Natural killer cell (primary cell): ENCODE data around the gene RND1. TPM values are rescaled to one million over a fixed set of nuclear protein-coding genes. Genes with fewer than 3 reads are reported as not detected.

Experiments used
- ATAC-seq, 3 donors: fragments of 150-1000 bp in 2 of 3; fragments of 200-7000 bp in 1 of 3; cut with Tn5 transposase; 1 replicate in 1 of 3; 2 replicates in 2 of 3; pipeline ENCODE4 v1.10.0; 2021; ENCODE audit warnings: mild to moderate bottlenecking in 2 of 3, moderate library complexity in 2 of 3
- DNase-seq, 2 donors: peaks; one replicate each; pipeline versions ENCODE4 v3.0.0 to v3.0.0-alpha.2; 2013 to 2021; ENCODE audit warnings: mixed read lengths in 1 of 2
- H3K27ac ChIP-seq: one replicate; pipeline ENCODE4 v1.5.1; 2013; ENCODE audit warnings: mild to moderate bottlenecking, low read length
- H3K27me3 ChIP-seq: one replicate; pipeline ENCODE4 v1.6.1; 2013; ENCODE audit warnings: low read length; ENCODE audit not compliant: control insufficient read depth, insufficient read depth
- H3K36me3 ChIP-seq: one replicate; pipeline ENCODE4 v1.6.1; 2013; ENCODE audit warnings: low read length; ENCODE audit not compliant: control insufficient read depth, insufficient read depth
- H3K4me1 ChIP-seq: one replicate; pipeline ENCODE4 v1.6.1; 2013; ENCODE audit warnings: low read length; ENCODE audit not compliant: control insufficient read depth, insufficient read depth
- H3K4me3 ChIP-seq: one replicate; pipeline ENCODE4 v1.5.1; 2013; ENCODE audit warnings: low read length
- H3K9me3 ChIP-seq: one replicate; pipeline ENCODE4 v1.6.1; 2013; ENCODE audit warnings: low read length; ENCODE audit not compliant: control insufficient read depth, insufficient read depth
- H3K27ac Mint-ChIP-seq, 2 donors: one replicate each; pipeline ENCODE4 v1.8.0; 2022; ENCODE audit warnings: mild to moderate bottlenecking in 2 of 2, mixed read lengths in 2 of 2, moderate library complexity in 1 of 2
- H3K27me3 Mint-ChIP-seq, 2 donors: one replicate each; pipeline ENCODE4 v1.8.0; 2022; ENCODE audit warnings: low read depth in 2 of 2, mixed read lengths in 2 of 2
- H3K36me3 Mint-ChIP-seq: one replicate; pipeline ENCODE4 v1.8.0; 2022; ENCODE audit warnings: mixed read lengths
- H3K4me1 Mint-ChIP-seq, 2 donors: one replicate each; pipeline ENCODE4 v1.8.0; 2022; ENCODE audit warnings: mixed read lengths in 2 of 2
- H3K4me3 Mint-ChIP-seq: one replicate; pipeline ENCODE4 v1.8.0; 2022; ENCODE audit warnings: mild to moderate bottlenecking, moderate library complexity, mixed read lengths
- H3K9me3 Mint-ChIP-seq, 2 donors: one replicate each; pipeline ENCODE4 v1.8.0; 2022; ENCODE audit warnings: mixed read lengths in 2 of 2
- CTCF ChIP-seq: fragments of 200-600 bp; IDR thresholded peaks from one replicate; pipeline ENCODE4 v1.8.0; 2022; ENCODE audit warnings: antibody characterized with exemption
- WGBS: methylation state at CpG from one replicate; pipeline ENCODE4 v1.1.7; 2013; ENCODE audit warnings: missing lambda C conversion rate; ENCODE audit not compliant: insufficient coverage; 5-methylcytosine and 5-hydroxymethylcytosine counted together
- intact Hi-C: fragments of 100-400 bp; cut with micrococcal nuclease; formaldehyde crosslinking; loops from one replicate; pipeline ENCODE4 v1.14.2; 2022
- total RNA-seq, 4 donors: library from RNA; stranded (reverse); fragments of 120-200 nt in 1 of 4; gene quantifications; one replicate each; pipeline versions ENCODE4 v1.2.3 to v1.2.4, GENCODE V29; 2013 to 2022

The RND1 gene
- total RNA-seq, 3 donors from 2014 or later (not counting 1 experiment from before 2014, with no cell fraction given) = 1.7 to 6.8 (median 5.6) TPM

DNA sequence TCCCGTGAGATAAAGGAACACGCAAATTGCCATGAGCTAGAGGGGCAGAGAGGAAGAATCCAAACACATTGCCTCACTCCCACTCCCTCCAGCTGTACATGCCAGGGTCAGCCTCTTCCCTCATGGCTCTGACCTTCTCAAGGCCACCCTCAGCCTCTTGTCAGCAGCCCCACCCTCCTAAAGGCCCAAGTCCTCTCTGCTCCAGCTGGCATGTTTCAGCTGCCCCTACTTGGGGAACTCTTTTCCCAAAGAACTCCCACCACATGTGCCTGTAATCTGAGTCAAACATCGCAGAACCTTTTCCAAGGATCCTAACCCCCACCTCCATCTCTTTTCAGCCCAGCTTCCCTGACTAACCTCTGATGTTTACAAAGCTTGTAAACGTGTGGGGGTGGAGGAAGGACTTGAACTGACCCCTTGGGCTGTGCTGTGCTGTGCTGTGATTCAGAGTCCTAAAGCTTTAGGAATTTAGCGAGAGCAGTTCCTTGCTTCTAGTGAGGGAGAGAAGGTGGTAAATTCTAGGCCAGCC lies 54.7 kb downstream of the RND1 start:
- H3K4me1 ChIP-seq = peaks cover 20% of the 10 kb centered on the region
- no peaks in the 10 kb centered on the region for H3K36me3 Mint-ChIP-seq
- H3K4me1 Mint-ChIP-seq = peaks cover 16 to 36% of the 10 kb centered on the region in 2 donors
- no peaks in the 10 kb centered on the region for H3K9me3 Mint-ChIP-seq
- H3K4me3 ChIP-seq = no peak overlapping the region
- intact Hi-C loops = no loop called here
- no peak overlapping the region for H3K4me3 Mint-ChIP-seq
- H3K27me3 ChIP-seq = peaks cover 3% of the 10 kb centered on the region
- no peaks in the 10 kb centered on the region for H3K9me3 ChIP-seq
- DNase-seq = no peak
- H3K27ac ChIP-seq = no peak overlapping the region
- H3K27me3 Mint-ChIP-seq = peaks cover under 1 to 4% of the 10 kb centered on the region in 2 donors
- WGBS = 96% methylated on average over 3 of the region's 5 CpGs
- ATAC-seq = no peak
- no peak overlapping the region for H3K27ac Mint-ChIP-seq
- no peaks in the 10 kb centered on the region for H3K36me3 ChIP-seq
- TF ChIP-seq CTCF = no peak

- Histone ChIP-seq H3K4me1 (no peaks in the 10 kb centered on the region), H3K9me3 (no peaks in the 10 kb centered on the region), H3K27me3 (no peaks in the 10 kb centered on the region), H3K36me3 (no peaks in the 10 kb centered on the region), H3K27ac (no peak overlapping the region), H3K4me3 (no peak overlapping the region)
- no peaks in the 10 kb centered on the region for H3K27me3 Mint-ChIP-seq
- peaks cover 13 to 15% of the 10 kb centered on the region in 2 donors for H3K4me1 Mint-ChIP-seq
- no peak overlapping the region for H3K4me3 Mint-ChIP-seq
- WGBS = 82% methylated on average over 2 of the region's 3 CpGs
- no peak overlapping the region for H3K27ac Mint-ChIP-seq
- no peaks in the 10 kb centered on the region for H3K9me3 Mint-ChIP-seq
- TF ChIP-seq CTCF = no peak
- H3K36me3 Mint-ChIP-seq = no peaks in the 10 kb centered on the region
- intact Hi-C loops = no loop called here
- DNase-seq (no peak), ATAC-seq (no peak)
Observed at GRCh38 chr12:48807981-48808380, 57.7 kb downstream of the RND1 start.

Other genes starting within 250 kb of the RND1 start
- gene KANSL2, start 183.6 kb downstream of the RND1 start, total RNA-seq = 100 to 1,000 TPM; 103 to 132 (median 125) TPM
- 100 to 1,000 TPM; 119 to 145 (median 120) TPM for gene CCNT1, start 149.2 kb downstream of the RND1 start, total RNA-seq
- 1 to 10 TPM in 1 of 3 donors, under 1 TPM in 2; 0.20 to 1.1 (median 0.31) TPM for gene ADCY6, start 76.8 kb downstream of the RND1 start, total RNA-seq
- 10 to 100 TPM in 2 of 3 donors, 1 to 10 TPM in 1; 7.2 to 12.4 (median 12.2) TPM for gene CACNB3, start 47.4 kb downstream of the RND1 start, total RNA-seq
- gene DDX23, start 13.7 kb downstream of the RND1 start, total RNA-seq = 100 to 1,000 TPM in 2 of 3 donors, 10 to 100 TPM in 1; 96.0 to 123 (median 104) TPM
- 100 to 1,000 TPM; 156 to 228 (median 218) TPM for gene FKBP11, start 59.6 kb upstream of the RND1 start, total RNA-seq
- gene ARF3, start 91.6 kb upstream of the RND1 start, total RNA-seq = 100 to 1,000 TPM in 1 of 3 donors, 10 to 100 TPM in 2; 80.7 to 114 (median 88.4) TPM
- 1 to 10 TPM; 7.9 to 10.0 (median 8.2) TPM for gene WNT10B, start 105.9 kb upstream of the RND1 start, total RNA-seq
- 1 to 10 TPM; 1.1 to 2.0 (median 1.7) TPM for gene WNT1, start 112.5 kb upstream of the RND1 start, total RNA-seq
- gene DDN, start 133.5 kb upstream of the RND1 start, total RNA-seq = 1 to 10 TPM; 1.1 to 3.4 (median 1.4) TPM
- 100 to 1,000 TPM in 1 of 3 donors, 10 to 100 TPM in 2; 76.4 to 100 (median 81.1) TPM for gene PRKAG1, start 152.9 kb upstream of the RND1 start, total RNA-seq
- 100 to 1,000 TPM; 164 to 186 (median 182) TPM for gene KMT2D, start 194.9 kb upstream of the RND1 start, total RNA-seq
- gene RHEBL1, start 204.1 kb upstream of the RND1 start, total RNA-seq = 10 to 100 TPM in 2 of 3 donors, 1 to 10 TPM in 1; 6.3 to 11.6 (median 11.1) TPM
- under 1 TPM; 0.39 to 0.80 (median 0.45) TPM for gene DHH, start 228.9 kb upstream of the RND1 start, total RNA-seq
- gene LMBR1L, start 245.0 kb upstream of the RND1 start, total RNA-seq = 100 to 1,000 TPM; 262 to 294 (median 271) TPM